Measurements from ENCODE around the gene MTX1.

MTX1 gene

GRCh38 chr1:155247667-155248553 lies 39.4 kb downstream of the MTX1 start:
- in situ Hi-C loops (cut with MboI; ENCODE audit: low pct_unique_long_range_greater_than_20kb, low sequenced_read_pairs), result no loop called here
- no peak for DNase-seq

DNA sequence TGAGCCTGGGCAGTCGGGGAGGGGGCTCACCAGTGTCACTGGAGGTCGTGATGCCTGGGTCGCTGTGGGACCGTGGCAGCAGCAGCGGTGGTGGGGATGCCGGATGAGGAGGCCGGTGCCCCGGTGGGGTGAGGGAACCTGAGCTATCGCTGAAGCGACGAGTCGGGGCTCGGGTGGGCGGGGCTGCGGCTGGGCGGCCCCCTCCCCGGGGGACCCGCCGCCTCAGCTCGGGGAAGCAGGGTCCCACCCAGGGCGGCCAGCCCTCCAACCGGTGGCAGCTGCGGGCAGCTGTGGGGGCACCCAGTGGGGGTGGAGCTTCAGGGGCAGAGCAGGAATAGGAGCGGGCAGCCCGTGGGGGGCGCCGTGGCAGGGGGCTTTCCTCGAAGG lies 41.7 kb downstream of the MTX1 start:
- DNase-seq, result no peak
- in situ Hi-C loops (cut with MboI; ENCODE audit: low pct_unique_long_range_greater_than_20kb, low sequenced_read_pairs), result no loop called here

DNA sequence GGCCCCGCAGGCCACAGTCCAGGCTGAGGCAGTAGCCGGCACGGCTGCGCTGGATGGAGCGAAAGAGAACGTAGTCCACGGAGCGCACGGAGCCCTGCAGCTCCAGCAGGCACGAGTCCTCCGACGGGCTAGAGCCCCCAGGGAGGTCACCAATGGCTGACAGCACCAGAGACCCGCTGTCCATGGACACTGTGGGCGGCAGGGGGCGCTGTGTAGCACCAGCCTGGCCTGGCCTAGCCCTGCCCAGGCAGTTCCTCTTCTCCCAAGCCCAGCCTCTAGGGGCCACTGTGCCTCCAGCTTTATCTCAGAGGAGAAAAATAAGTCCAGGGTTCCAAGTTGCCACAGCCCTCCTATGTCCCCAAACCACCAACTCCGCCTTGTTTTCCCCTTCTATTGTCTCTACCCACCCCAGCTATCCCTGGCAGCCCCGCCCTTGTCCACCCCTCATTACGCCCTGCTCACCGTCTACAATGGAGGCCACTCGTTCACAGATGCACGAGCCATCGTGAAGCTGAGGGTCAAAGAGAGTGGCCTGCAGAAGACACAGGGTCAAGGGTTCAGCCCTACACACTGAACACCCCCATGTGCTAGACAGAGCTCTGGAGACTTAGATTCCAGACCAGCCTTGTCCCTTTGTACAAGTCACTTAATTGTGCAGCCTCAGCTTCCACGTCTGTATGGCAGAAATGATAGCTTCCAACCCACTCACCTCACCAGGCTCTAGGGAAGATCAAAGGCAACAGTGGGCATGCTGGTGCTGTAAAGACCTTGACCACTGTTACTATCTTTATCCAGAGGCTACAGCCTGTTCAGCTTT lies 42.3 kb downstream of the MTX1 start:
- DNase-seq, result peak; percentile 93
- in situ Hi-C loops (cut with MboI; ENCODE audit: low pct_unique_long_range_greater_than_20kb, low sequenced_read_pairs), result no loop called here

- DNase-seq, result no peak
- in situ Hi-C loops (cut with MboI; ENCODE audit: low pct_unique_long_range_greater_than_20kb, low sequenced_read_pairs), result no loop called here
Observed at GRCh38 chr1:155251566-155251965, 43.1 kb downstream of the MTX1 start.

DNA sequence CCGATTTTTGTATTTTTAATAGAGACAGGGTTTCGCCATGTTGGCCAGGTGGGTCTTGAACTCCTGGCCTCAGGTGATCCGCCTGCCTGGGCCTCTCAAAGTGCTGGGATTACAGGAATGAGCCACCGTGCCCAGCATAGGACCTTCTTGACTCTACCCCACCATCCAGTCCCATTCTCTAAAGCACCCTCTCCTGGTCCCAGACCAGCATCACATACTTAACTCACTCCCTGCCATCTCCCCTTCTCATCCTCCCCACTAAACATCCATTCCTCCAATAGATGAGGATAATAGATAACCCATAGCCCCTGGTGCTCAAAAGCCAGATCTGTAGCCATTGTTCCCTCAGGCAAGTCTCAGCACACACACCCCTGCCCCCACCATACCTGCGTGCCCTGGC lies 44.7 kb downstream of the MTX1 start:
- in situ Hi-C loops (cut with MboI; ENCODE audit: low pct_unique_long_range_greater_than_20kb, low sequenced_read_pairs), result no loop called here
- DNase-seq, result peak; percentile 28

GRCh38 chr1:155253797-155254196 lies 45.3 kb downstream of the MTX1 start:
- in situ Hi-C loops (cut with MboI; ENCODE audit: low pct_unique_long_range_greater_than_20kb, low sequenced_read_pairs), result no loop called here
- no peak for DNase-seq

DNA sequence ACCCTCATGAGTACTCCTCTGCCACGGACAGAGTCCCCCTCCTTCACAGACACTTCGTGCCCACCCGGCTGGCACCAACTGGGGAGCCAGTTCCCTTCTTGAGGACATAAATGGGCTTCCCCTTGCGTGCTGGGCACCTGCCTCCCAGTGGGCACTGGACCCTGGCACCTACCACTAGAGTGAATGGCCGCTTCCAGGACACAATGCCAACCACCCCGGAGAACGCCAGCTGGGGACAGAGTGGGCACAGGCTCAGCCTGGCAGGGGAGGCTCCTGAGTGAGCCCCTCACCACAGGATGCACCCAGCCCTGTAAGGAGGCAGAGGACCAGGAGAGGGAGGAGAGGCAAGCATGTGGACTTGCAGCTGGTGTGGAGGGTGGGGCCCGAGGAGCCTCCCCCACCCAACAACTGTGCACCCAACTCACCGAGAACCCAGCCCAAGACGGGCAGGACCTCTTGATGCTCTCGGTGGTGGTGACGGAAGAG lies 45.8 kb downstream of the MTX1 start:
- in situ Hi-C loops (cut with MboI; ENCODE audit: low pct_unique_long_range_greater_than_20kb, low sequenced_read_pairs), result no loop called here
- DNase-seq, result no peak

GRCh38 chr1:155254714-155255242 lies 46.3 kb downstream of the MTX1 start:
- DNase-seq, result no peak

DNA sequence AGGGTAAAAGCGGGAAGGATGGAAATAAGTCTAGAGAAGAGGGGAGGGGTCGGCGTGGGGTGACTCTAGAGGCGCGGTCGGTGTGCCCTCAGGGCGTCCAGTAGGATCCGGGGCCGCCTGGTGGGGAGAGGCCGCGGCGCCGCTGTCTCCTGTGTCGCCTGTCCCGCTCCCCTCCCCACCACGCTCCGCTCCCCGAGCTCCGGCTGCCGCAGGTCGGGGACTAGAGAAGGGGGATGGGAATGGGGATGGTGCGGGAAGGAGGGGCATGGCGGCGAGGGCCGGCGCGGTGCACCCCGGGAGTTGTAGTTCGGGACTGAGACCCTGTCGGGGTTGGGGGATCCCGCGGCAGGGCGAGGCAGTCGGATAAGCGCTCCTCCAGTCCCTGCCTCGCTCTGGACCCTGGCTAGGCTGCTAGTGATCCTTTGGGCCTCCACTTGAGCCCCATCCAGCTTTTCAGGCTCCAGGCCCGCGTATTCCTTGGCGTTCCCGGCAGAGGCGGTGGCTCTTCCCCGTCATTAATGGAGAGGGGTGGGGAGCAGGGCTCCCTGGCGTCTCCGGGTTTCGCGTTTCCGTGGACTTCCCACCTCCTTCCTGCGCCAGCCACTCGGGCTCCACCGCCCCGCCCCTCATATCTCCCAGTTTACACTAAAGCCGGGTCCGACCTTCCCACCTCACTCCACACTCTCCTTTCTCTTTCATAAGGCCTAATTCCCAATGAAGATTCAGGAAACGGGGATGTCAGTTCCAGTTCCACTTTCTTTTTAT lies 46.9 kb downstream of the MTX1 start, which contains the start of gene ENTREP3:
TSS of gene ENTREP3 (minus strand) at position 241 of the 765 bp plus-strand sequence. CDS start 606 bp downstream, outside the sequence.
- peak; percentile 76 for DNase-seq
- in situ Hi-C loops (cut with MboI; ENCODE audit: low pct_unique_long_range_greater_than_20kb, low sequenced_read_pairs), result no loop called here

More at GRCh38 chr1:155254714-155255242, 46.3 kb downstream of the MTX1 start:
- in situ Hi-C loops (cut with MboI; ENCODE audit: low pct_unique_long_range_greater_than_20kb, low sequenced_read_pairs), result no loop called here

- no peak for DNase-seq
- in situ Hi-C loops (cut with MboI; ENCODE audit: low pct_unique_long_range_greater_than_20kb, low sequenced_read_pairs), result no loop called here
Observed at GRCh38 chr1:155256058-155256852, 47.8 kb downstream of the MTX1 start.

GRCh38 chr1:155260276-155260675 lies 51.8 kb downstream of the MTX1 start:
- no peak for DNase-seq
- in situ Hi-C loops (cut with MboI; ENCODE audit: low pct_unique_long_range_greater_than_20kb, low sequenced_read_pairs), result no loop called here

DNA sequence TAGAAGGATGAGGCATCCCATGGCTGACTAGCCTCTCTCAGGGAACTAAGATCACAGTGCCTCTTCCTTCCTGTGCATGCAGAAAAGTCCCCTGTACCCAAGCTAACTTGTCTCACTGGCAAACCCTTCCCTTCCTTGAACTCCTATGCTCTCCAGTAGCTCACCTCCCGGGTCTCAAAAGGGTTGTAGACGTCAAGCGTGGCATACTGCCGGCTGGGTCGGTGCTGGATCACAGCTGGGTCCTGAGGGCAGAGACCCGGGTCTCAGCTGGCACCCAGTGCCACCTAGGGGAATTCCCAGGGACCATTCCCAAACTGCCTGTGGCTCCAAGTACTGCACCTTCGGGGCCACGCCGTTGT lies 53.0 kb downstream of the MTX1 start:
- peak; percentile 48 for DNase-seq
- in situ Hi-C loops (cut with MboI; ENCODE audit: low pct_unique_long_range_greater_than_20kb, low sequenced_read_pairs), result no loop called here

GRCh38 chr1:155261852-155262673 lies 53.6 kb downstream of the MTX1 start, which contains the start of gene SCAMP3:
Gene SCAMP3, minus strand, starts transcription at chr1:155262360. Its CDS starts 209 bp downstream, at chr1:155262151.
- peak; percentile 97 for DNase-seq
- in situ Hi-C loops (cut with MboI; ENCODE audit: low pct_unique_long_range_greater_than_20kb, low sequenced_read_pairs), result no loop called here

GRCh38 chr1:155263067-155263466 lies 54.6 kb downstream of the MTX1 start:
- no peak for DNase-seq
- in situ Hi-C loops (cut with MboI; ENCODE audit: low pct_unique_long_range_greater_than_20kb, low sequenced_read_pairs), result no loop called here
